Panc1 (cell line): ENCODE measurements around the gene TRPM7.

Source experiments
- CTCF ChIP-seq: fragments of 450-650 bp; IDR thresholded peaks from 2 replicates; pipeline ENCODE4 v1.5.1; 2017; ENCODE audit warnings: mild to moderate bottlenecking
- POLR2AphosphoS5 ChIP-seq: IDR thresholded peaks from 2 replicates; pipeline ENCODE4 v1.6.1; 2012; ENCODE audit warnings: mild to moderate bottlenecking, low read depth, low read length, moderate library complexity

- no peak for TF ChIP-seq CTCF
- TF ChIP-seq POLR2AphosphoS5 = no peak
These were observed 11.5 kb upstream of the TRPM7 start for GRCh38 chr15:50698101-50698500.
